ENCODE measurements around the gene ARFGEF3.

DNA sequence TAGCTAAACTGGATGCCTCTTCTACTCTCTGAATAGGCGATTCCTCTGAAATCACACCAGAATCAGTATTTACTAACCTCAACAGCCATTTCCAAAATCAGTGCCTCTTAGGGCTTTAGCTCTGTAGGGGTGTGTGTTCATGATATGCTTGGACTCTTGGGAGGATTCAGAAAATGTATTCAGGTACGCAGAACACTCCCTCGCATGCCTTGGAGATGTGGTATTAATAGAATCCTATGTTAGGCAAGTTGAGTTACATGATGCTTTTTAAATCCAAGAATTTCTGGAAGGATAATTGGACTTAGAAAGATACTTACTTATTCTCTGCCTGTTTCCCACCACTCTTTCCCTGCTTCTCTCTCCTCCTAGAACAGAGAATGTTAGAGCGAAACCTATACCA is 88.3 kb downstream of the ARFGEF3 start:
- TF ChIP-seq, protein P1, sequence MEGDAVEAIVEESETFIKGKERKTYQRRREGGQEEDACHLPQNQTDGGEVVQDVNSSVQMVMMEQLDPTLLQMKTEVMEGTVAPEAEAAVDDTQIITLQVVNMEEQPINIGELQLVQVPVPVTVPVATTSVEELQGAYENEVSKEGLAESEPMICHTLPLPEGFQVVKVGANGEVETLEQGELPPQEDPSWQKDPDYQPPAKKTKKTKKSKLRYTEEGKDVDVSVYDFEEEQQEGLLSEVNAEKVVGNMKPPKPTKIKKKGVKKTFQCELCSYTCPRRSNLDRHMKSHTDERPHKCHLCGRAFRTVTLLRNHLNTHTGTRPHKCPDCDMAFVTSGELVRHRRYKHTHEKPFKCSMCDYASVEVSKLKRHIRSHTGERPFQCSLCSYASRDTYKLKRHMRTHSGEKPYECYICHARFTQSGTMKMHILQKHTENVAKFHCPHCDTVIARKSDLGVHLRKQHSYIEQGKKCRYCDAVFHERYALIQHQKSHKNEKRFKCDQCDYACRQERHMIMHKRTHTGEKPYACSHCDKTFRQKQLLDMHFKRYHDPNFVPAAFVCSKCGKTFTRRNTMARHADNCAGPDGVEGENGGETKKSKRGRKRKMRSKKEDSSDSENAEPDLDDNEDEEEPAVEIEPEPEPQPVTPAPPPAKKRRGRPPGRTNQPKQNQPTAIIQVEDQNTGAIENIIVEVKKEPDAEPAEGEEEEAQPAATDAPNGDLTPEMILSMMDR (IDR thresholded peaks at IDR 0.05; ENCODE audit: insufficient read depth, low read depth, low read length) = no peak
- TF ChIP-seq EZH2 (IDR thresholded peaks at IDR 0.05; ENCODE audit: insufficient read depth, low read length) = no peak

All from astrocyte (in vitro differentiated cells and primary cell).